ENCODE results near the gene DIPK1C. TPM values are rescaled to one million over a fixed set of nuclear protein-coding genes. Genes with fewer than 3 reads are reported as not detected.

The DIPK1C gene
- total and polyA plus RNA-seq, 2 experiments from 2014 or later: 0.07 TPM; not detected in 1

- ATAC-seq: no peak
These were observed 43.3 kb downstream of the DIPK1C start for GRCh38 chr18:74413836-74414235.

More at GRCh38 chr18:74413836-74414235, 43.3 kb downstream of the DIPK1C start:
- no peaks in the 10 kb centered on the region for H4K20me1 ChIP-seq (replicated peaks; ENCODE audit: insufficient read depth)
- H3F3A ChIP-seq (replicated peaks; ENCODE audit: low read depth): no peaks in the 10 kb centered on the region
- no peak overlapping the region for H3K4me3 ChIP-seq
- no peak overlapping the region for H3K27ac ChIP-seq (ENCODE audit: low read depth)
- no peak overlapping the region for H3K4me2 ChIP-seq
- Mint-ChIP-seq H3K4me3 (no peak overlapping the region), H3K4me1 (peaks cover 11% of the 10 kb centered on the region), H3K36me3 (ENCODE audit: low read depth) (no peaks in the 10 kb centered on the region), H3K27ac (no peak overlapping the region), H3K27me3 (ENCODE audit: insufficient read depth, low read depth, poor library complexity) (peaks cover 6% of the 10 kb centered on the region), H3K9me3 (no peaks in the 10 kb centered on the region)
- no peak overlapping the region for H2AFZ ChIP-seq
- no peaks in the 10 kb centered on the region for H3K27me3 ChIP-seq (ENCODE audit: insufficient read depth)
- TF ChIP-seq CREB1 (CRISPR knock-in tag; IDR thresholded peaks at IDR 0.05; ENCODE audit: low read depth) (no peak), ETS1 (IDR thresholded peaks at IDR 0.05) (no peak), ZNF114 (CRISPR knock-in tag; IDR thresholded peaks at IDR 0.05) (no peak), REST (IDR thresholded peaks at IDR 0.05; ENCODE audit: unreplicated experiment) (no peak), EZH2 (IDR thresholded peaks at IDR 0.05; ENCODE audit: low read depth, unreplicated experiment) (no peak), NANOG (IDR thresholded peaks at IDR 0.05; ENCODE audit: borderline replicate concordance) (no peak), ZNF331 (CRISPR knock-in tag; IDR thresholded peaks at IDR 0.05; ENCODE audit: low read depth) (no peak), CTCF (conservative IDR thresholded peaks at IDR 0.05; ENCODE audit: low read depth in 2 of 2) (no peak), JUNB (IDR thresholded peaks at IDR 0.05; ENCODE audit: unreplicated experiment) (no peak), EZH2phosphoT487 (IDR thresholded peaks at IDR 0.05; ENCODE audit: unreplicated experiment) (no peak), POLR2AphosphoS5 (IDR thresholded peaks at IDR 0.05; ENCODE audit: low read depth) (no peak), ZNF462 (CRISPR knock-in tag; IDR thresholded peaks at IDR 0.05) (no peak), STAT1 (IDR thresholded peaks at IDR 0.05; ENCODE audit: unreplicated experiment) (no peak)
- H3K36me3 ChIP-seq (ENCODE audit: insufficient read depth): no peaks in the 10 kb centered on the region
- no peaks in the 10 kb centered on the region for H3K79me2 ChIP-seq (replicated peaks; ENCODE audit: insufficient read depth)
- H3K9me2 ChIP-seq (ENCODE audit: insufficient read depth): no peaks in the 10 kb centered on the region
- DNase-seq (ENCODE audit: low spot score): no peak
- H3K4me1 ChIP-seq (ENCODE audit: insufficient read depth): no peaks in the 10 kb centered on the region
